GM23338 (cell line): ENCODE data around the gene GRN.

ENCODE experiments used
- CTCF ChIP-seq, 2 experiments: fragments of 200-600 bp in 1 of 2; sonication (generic) in 1 of 2; conservative IDR thresholded peaks; 2 replicates each; pipeline versions ENCODE4 v1.5.1 to v1.6.1; 2016 to 2017; ENCODE audit warnings: antibody characterized with exemption in 2 of 2, low read depth in 2 of 2, mild to moderate bottlenecking in 2 of 2, moderate library complexity in 1 of 2
- EZH2 ChIP-seq: fragments of 200-600 bp; sonication (generic); IDR thresholded peaks from one replicate; pipeline ENCODE4 v1.8.0; 2017; ENCODE audit warnings: antibody characterized with exemption, mild to moderate bottlenecking, low read depth; ENCODE audit not compliant: unreplicated experiment
- EZH2phosphoT487 ChIP-seq: fragments of 200-600 bp; sonication (generic); IDR thresholded peaks from one replicate; pipeline ENCODE4 v1.8.1; 2018; ENCODE audit warnings: antibody characterized with exemption; ENCODE audit not compliant: unreplicated experiment
- POLR2AphosphoS5 ChIP-seq: IDR thresholded peaks from 2 replicates; pipeline ENCODE4 v1.6.1; 2016; ENCODE audit warnings: antibody characterized with exemption, low read depth
- REST ChIP-seq: IDR thresholded peaks from one replicate; pipeline ENCODE4 v1.6.1; 2018; ENCODE audit warnings: antibody characterized with exemption; ENCODE audit not compliant: unreplicated experiment

GRCh38 chr17:44387804-44388203 lies 42.7 kb downstream of the GRN start:
- TF ChIP-seq REST (no peak), POLR2AphosphoS5 (no peak), CTCF (conservative IDR thresholded peaks at IDR 0.05; ENCODE audit: low read depth in 2 of 2) (no peak), EZH2 (no peak), EZH2phosphoT487 (no peak)
